Common myeloid progenitor, CD34-positive (primary cell): ENCODE results near the gene BIRC7.

Source experiments
- CTCF ChIA-PET: fragments of 350-600 bp; sonication (Branson Sonifier 250); formaldehyde crosslinking; loops from one replicate; lab custom pipeline; 2021; ENCODE audit warnings: antibody characterized with exemption; lab: Charles Lee
- POLR2A ChIA-PET: fragments of 350-600 bp; sonication (Branson Sonifier 250); formaldehyde crosslinking; loops from one replicate; lab custom pipeline; 2021; ENCODE audit warnings: antibody characterized with exemption; lab: Charles Lee
- DNase-seq, 3 donors: peaks; one replicate each; pipeline versions ENCODE4 v3.0.0 to v3.0.0-alpha.2; 2013
- H3K27ac ChIP-seq, 2 experiments: 1 replicate in 1 of 2; 2 replicates in 1 of 2; pipeline ENCODE4 v1.7.0; 2013; ENCODE audit warnings: inconsistent platforms in 2 of 2, low read length in 2 of 2, mild to moderate bottlenecking in 2 of 2, low read depth in 1 of 2, moderate library complexity in 1 of 2; ENCODE audit not compliant: severe bottlenecking in 2 of 2, insufficient read depth in 1 of 2, poor library complexity in 1 of 2
- H3K27me3 ChIP-seq, 5 experiments: replicated peaks in 2 of 5; 1 replicate in 3 of 5; 2 replicates in 2 of 5; pipeline versions ENCODE4 v1.6.1 to v1.7.0; 2013; ENCODE audit warnings: low read length in 4 of 5, mild to moderate bottlenecking in 2 of 5, moderate library complexity in 2 of 5, inconsistent platforms in 1 of 5; ENCODE audit not compliant: insufficient read depth in 5 of 5, control insufficient read depth in 4 of 5
- H3K36me3 ChIP-seq, 4 experiments: 1 replicate in 2 of 4; 2 replicates in 2 of 4; pipeline versions ENCODE4 v1.6.1 to v1.7.0; 2013; ENCODE audit warnings: low read length in 3 of 4, control low read depth in 1 of 4, mild to moderate bottlenecking in 1 of 4; ENCODE audit not compliant: control insufficient read depth in 4 of 4, insufficient read depth in 4 of 4
- H3K4me1 ChIP-seq, 4 experiments: 1 replicate in 3 of 4; 2 replicates in 1 of 4; pipeline versions ENCODE4 v1.6.1 to v1.7.1; 2013; ENCODE audit warnings: low read length in 3 of 4, mild to moderate bottlenecking in 3 of 4, control low read depth in 1 of 4, inconsistent platforms in 1 of 4, moderate library complexity in 1 of 4; ENCODE audit not compliant: control insufficient read depth in 4 of 4, insufficient read depth in 4 of 4; ENCODE audit errors: control extremely low read depth in 1 of 4
- H3K4me3 ChIP-seq, 7 experiments: 1 replicate in 4 of 7; 2 replicates in 3 of 7; pipeline versions ENCODE4 v1.5.1 to v1.7.0; 2013; ENCODE audit warnings: mild to moderate bottlenecking in 7 of 7, low read length in 6 of 7, moderate library complexity in 6 of 7, inconsistent platforms in 2 of 7, low read depth in 2 of 7, control low read depth in 1 of 7; ENCODE audit not compliant: insufficient read depth in 4 of 7, control insufficient read depth in 1 of 7; ENCODE audit errors: extremely low read depth in 1 of 7
- H3K9me3 ChIP-seq, 5 experiments: 1 replicate in 4 of 5; 2 replicates in 1 of 5; pipeline versions ENCODE4 v1.6.1 to v1.7.1; 2013; ENCODE audit warnings: low read length in 4 of 5, mild to moderate bottlenecking in 2 of 5, inconsistent platforms in 1 of 5, low read depth in 1 of 5, moderate library complexity in 1 of 5; ENCODE audit not compliant: control insufficient read depth in 4 of 5, insufficient read depth in 2 of 5; ENCODE audit errors: control extremely low read depth in 1 of 5
- WGBS: methylation state at CpG from one replicate; pipeline ENCODE4 v1.1.5; 2013; ENCODE audit not compliant: insufficient coverage; 5-methylcytosine and 5-hydroxymethylcytosine counted together

The BIRC7 gene

GRCh38 chr20:63196768-63197470 is 38.8 kb upstream of the BIRC7 start:
- Histone ChIP-seq H3K4me1 (no peaks in the 10 kb centered on the region), H3K9me3 (no peaks in the 10 kb centered on the region), H3K4me3 (no peak overlapping the region), H3K27ac (no peak overlapping the region), H3K36me3 (peaks cover 11 to 53% (median 36%) of the 10 kb centered on the region in 4 experiments), H3K27me3 (no peaks in the 10 kb centered on the region)
- ChIA-PET POLR2A (no interaction called here), CTCF (interaction anchor here (0.7 to 2.8 kb wide), 4 partner anchors 13 to 34 kb away, joined by 3 to 9 read pairs (median 3); no protein-coding TSS in a partner anchor)
- 91% methylated on average over 8 of the region's 9 CpGs for WGBS
- DNase-seq = no peak

GRCh38 chr20:63198606-63199005 is 37.1 kb upstream of the BIRC7 start:
- DNase-seq = no peak
- H3K27me3 ChIP-seq = no peaks in the 10 kb centered on the region
- WGBS = 77% methylated on average over 7 of the region's 7 CpGs
- H3K4me3 ChIP-seq = no peak overlapping the region
- CTCF ChIA-PET = interaction anchor here (1.5 to 3.4 kb wide), 3 partner anchors 15 to 25 kb away, joined by 4 to 14 read pairs (median 9); no protein-coding TSS in a partner anchor
- POLR2A ChIA-PET = no interaction called here
- no peaks in the 10 kb centered on the region for H3K4me1 ChIP-seq
- H3K9me3 ChIP-seq = no peaks in the 10 kb centered on the region
- H3K36me3 ChIP-seq = peaks cover 11 to 70% (median 52%) of the 10 kb centered on the region in 4 experiments
- H3K27ac ChIP-seq = no peak overlapping the region

- no peak for DNase-seq
- Histone ChIP-seq H3K36me3 (peaks cover 11 to 86% (median 60%) of the 10 kb centered on the region in 4 experiments), H3K27me3 (no peaks in the 10 kb centered on the region), H3K9me3 (no peaks in the 10 kb centered on the region), H3K4me3 (no peak overlapping the region), H3K27ac (no peak overlapping the region), H3K4me1 (no peaks in the 10 kb centered on the region)
- 95% methylated on average over 13 of the region's 17 CpGs for WGBS
- ChIA-PET CTCF (no interaction called here), POLR2A (no interaction called here)
Measured at GRCh38 chr20:63202021-63202420, 33.7 kb upstream of the BIRC7 start.

GRCh38 chr20:63202811-63203526 is 32.7 kb upstream of the BIRC7 start:
- no peak for DNase-seq
- Histone ChIP-seq H3K4me1 (no peaks in the 10 kb centered on the region), H3K36me3 (peaks cover 11 to 84% (median 60%) of the 10 kb centered on the region in 4 experiments), H3K27ac (no peak overlapping the region), H3K9me3 (no peaks in the 10 kb centered on the region), H3K27me3 (no peaks in the 10 kb centered on the region), H3K4me3 (no peak overlapping the region)
- 93% methylated on average over 28 of the region's 29 CpGs for WGBS
- ChIA-PET POLR2A (no interaction called here), CTCF (interaction anchor here (2.9 kb wide), 1 partner anchor 21 kb away, joined by 10 read pairs; no protein-coding TSS in a partner anchor)

- Histone ChIP-seq H3K9me3 (no peaks in the 10 kb centered on the region), H3K36me3 (peaks cover 14 to 88% (median 71%) of the 10 kb centered on the region in 4 experiments), H3K4me3 (no peak overlapping the region), H3K27ac (no peak overlapping the region), H3K4me1 (no peaks in the 10 kb centered on the region), H3K27me3 (no peaks in the 10 kb centered on the region)
- CTCF ChIA-PET = interaction anchor here (0.8 to 2.9 kb wide), 3 partner anchors 10 to 20 kb away, joined by 3 to 10 read pairs (median 3); no protein-coding TSS in a partner anchor
- WGBS = 98% methylated on average over 5 of the region's 5 CpGs
- POLR2A ChIA-PET = no interaction called here
- no peak for DNase-seq
Measured at GRCh38 chr20:63204362-63204761, 31.3 kb upstream of the BIRC7 start.

- Histone ChIP-seq H3K4me3 (no peak overlapping the region), H3K4me1 (no peaks in the 10 kb centered on the region), H3K36me3 (peaks cover 19 to 89% (median 74%) of the 10 kb centered on the region in 4 experiments), H3K27me3 (no peaks in the 10 kb centered on the region), H3K9me3 (no peaks in the 10 kb centered on the region), H3K27ac (no peak overlapping the region)
- CTCF ChIA-PET = interaction anchor here (2.9 kb wide), 1 partner anchor 18 kb away, joined by 10 read pairs; no protein-coding TSS in a partner anchor
- WGBS = 73% methylated on average over 4 of the region's 10 CpGs
- no peak for DNase-seq
- POLR2A ChIA-PET = no interaction called here
Measured at GRCh38 chr20:63205896-63206295, 29.8 kb upstream of the BIRC7 start.

GRCh38 chr20:63206878-63207277 is 28.8 kb upstream of the BIRC7 start:
- no peak overlapping the region for H3K27ac ChIP-seq
- H3K4me1 ChIP-seq = no peaks in the 10 kb centered on the region
- POLR2A ChIA-PET = no interaction called here
- CTCF ChIA-PET = interaction anchor here (4.3 kb wide), 1 partner anchor 17 kb away, joined by 25 read pairs; no protein-coding TSS in a partner anchor
- no peaks in the 10 kb centered on the region for H3K9me3 ChIP-seq
- no peak overlapping the region for H3K4me3 ChIP-seq
- DNase-seq = no peak
- H3K36me3 ChIP-seq = peaks cover 22 to 91% (median 75%) of the 10 kb centered on the region in 4 experiments
- no peaks in the 10 kb centered on the region for H3K27me3 ChIP-seq
- 100% methylated on average over 9 of the region's 11 CpGs for WGBS
